Caki2 (cell line): ENCODE results near the gene GOLGA8S. TPM values are rescaled to one million over a fixed set of nuclear protein-coding genes. Genes with fewer than 3 reads are reported as not detected.
"Not testable (repeated sequence)": the region's sequence is repeated elsewhere in the genome, so short reads cannot be mapped to it uniquely, and the experiment has no call there.

Experiments
- DNase-seq: peaks from one replicate; pipeline ENCODE4 v3.0.0-alpha.2; 2015; ENCODE audit warnings: low read depth
- in situ Hi-C: cut with HindIII; loops from 2 replicates; pipeline ENCODE4 v1.10.0; 2016; ENCODE audit warnings: low sequenced_read_pairs, low pct_unique_long_range_greater_than_20kb, mixed read lengths
- total RNA-seq: library from RNA; depleted of rRNA; stranded (reverse); fragments of >200 nt; shearing (Covaris generic); gene quantifications from 2 replicates; pipeline ENCODE4 v1.2.3, GENCODE V29; 2014; ENCODE audit warnings: low replicate concordance; rRNA removed

The GOLGA8S gene
- total RNA-seq, 1 experiment from 2014 or later, result not detected

- in situ Hi-C loops, result no loop called here
- DNase-seq, result peak; percentile 94
Measured at GRCh38 chr15:23395030-23395692, 40.6 kb downstream of the GOLGA8S start.

GRCh38 chr15:23395832-23396231 is 41.3 kb downstream of the GOLGA8S start:
- DNase-seq, result peak; percentile 56
- in situ Hi-C loops, result no loop called here

- no peak for DNase-seq
- in situ Hi-C loops, result no loop called here
Measured at GRCh38 chr15:23397779-23398178, 43.2 kb downstream of the GOLGA8S start.

GRCh38 chr15:23398357-23398756 is 43.8 kb downstream of the GOLGA8S start:
- in situ Hi-C loops, DNase-seq: not testable (repeated sequence)

- in situ Hi-C loops, DNase-seq: not testable (repeated sequence)
Measured at GRCh38 chr15:23399207-23399606, 44.7 kb downstream of the GOLGA8S start.

- DNase-seq, result no peak
- in situ Hi-C loops, result no loop called here
Measured at GRCh38 chr15:23401627-23402026, 47.1 kb downstream of the GOLGA8S start.

- in situ Hi-C loops, result no loop called here
- no peak for DNase-seq
Measured at GRCh38 chr15:23402140-23402539, 47.6 kb downstream of the GOLGA8S start.

GRCh38 chr15:23402544-23402943 is 48.0 kb downstream of the GOLGA8S start:
- DNase-seq, result no peak
- in situ Hi-C loops, result no loop called here

- no peak for DNase-seq
- in situ Hi-C loops, result no loop called here
Measured at GRCh38 chr15:23403550-23403949, 49.0 kb downstream of the GOLGA8S start.

GRCh38 chr15:23411841-23412240 is 57.3 kb downstream of the GOLGA8S start:
- DNase-seq, result no peak
- in situ Hi-C loops, result no loop called here

- peak; percentile 53 for DNase-seq
- in situ Hi-C loops, result not testable (repeated sequence)
Measured at GRCh38 chr15:23412881-23413600, 58.5 kb downstream of the GOLGA8S start.

Other genes starting within 250 kb of the GOLGA8S start
- not detected in 2 replicates for gene GOLGA6L1, start 217.9 kb upstream of the GOLGA8S start, total RNA-seq
- not detected in 2 replicates for gene GOLGA6L26, start 20.6 kb upstream of the GOLGA8S start, total RNA-seq
- gene GOLGA6L2, start 92.5 kb downstream of the GOLGA8S start, total RNA-seq, result not detected in 2 replicates
- not detected in 2 replicates for gene MKRN3, start 210.9 kb downstream of the GOLGA8S start, total RNA-seq